Measurements from ENCODE around the gene CIDEB. TPM values are rescaled to one million over a fixed set of nuclear protein-coding genes. Genes with fewer than 3 reads are reported as not detected.
A peak's percentile ranks its signal among the peaks of the same experiment; 100 is the strongest.

CIDEB gene
- total and polyA plus RNA-seq, 2 donors from 2014 or later: 22.4 to 49.7 TPM

DNA sequence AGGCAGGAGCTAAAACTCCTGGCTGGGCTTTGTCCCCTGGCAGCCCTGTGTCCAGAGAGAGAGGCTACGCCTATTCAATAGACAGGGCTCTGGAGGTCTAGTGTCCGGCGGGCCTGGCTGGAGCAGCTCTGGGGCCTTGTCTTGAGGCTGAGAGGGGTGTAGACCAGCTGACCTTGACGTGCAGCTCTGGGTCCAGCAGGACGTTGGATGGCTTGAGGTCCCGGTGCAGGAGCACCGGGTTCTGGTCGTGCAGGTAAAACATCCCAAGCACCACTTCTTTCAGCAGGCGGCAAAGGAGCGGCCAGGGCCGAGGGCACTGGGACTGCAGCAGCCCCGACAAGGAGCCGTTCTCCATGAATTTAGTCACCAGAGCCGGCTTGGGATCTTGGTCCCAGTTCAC is 31.1 kb upstream of the CIDEB start:
- H3K27me3 ChIP-seq (ENCODE audit: control insufficient read depth, insufficient read depth, low read length): peaks cover 4% of the 10 kb centered on the region
- intact Hi-C loops (cut with DNase I): loop anchor here (5.0 kb wide), 1 partner anchor 98 kb away; no protein-coding TSS in a partner anchor

DNA sequence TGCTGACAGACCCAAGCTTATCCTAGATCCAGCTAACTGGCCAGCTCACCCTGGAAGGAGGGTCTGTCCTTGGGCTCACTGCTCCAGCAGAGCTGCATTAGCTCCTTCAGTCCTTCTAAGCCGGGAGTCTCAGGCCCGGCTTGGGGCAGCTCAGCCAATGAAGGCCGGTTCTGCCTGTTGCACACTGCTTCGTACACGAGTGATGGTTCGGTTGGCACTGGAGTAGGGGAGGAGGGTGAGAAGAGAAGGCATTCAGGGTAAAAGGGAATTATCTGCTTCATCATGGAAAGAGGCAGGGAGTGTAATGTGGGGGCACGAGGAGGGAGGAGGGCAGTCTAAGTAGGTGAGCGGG is 30.0 kb upstream of the CIDEB start:
- no peak for TF ChIP-seq CTCF (IDR thresholded peaks at IDR 0.05; ENCODE audit: borderline replicate concordance, extremely low read depth, insufficient read depth)
- Histone ChIP-seq H3K9ac (ENCODE audit: low read length in 3 of 3) (no peak overlapping the region), H3K27ac (ENCODE audit: low read depth in 2 of 2, low read length in 2 of 2) (no peak overlapping the region), H3K27me3 (ENCODE audit: control insufficient read depth, insufficient read depth, low read length) (peaks cover 10% of the 10 kb centered on the region), H3K4me3 (ENCODE audit: low read length in 3 of 3) (no peak overlapping the region), H3K36me3 (ENCODE audit: control insufficient read depth in 2 of 3, insufficient read depth in 3 of 3, low read length in 3 of 3) (no peaks in the 10 kb centered on the region), H3K9me3 (ENCODE audit: control insufficient read depth in 2 of 3, insufficient read depth in 1 of 3, low read length in 3 of 3) (no peaks in the 10 kb centered on the region), H3K4me1 (ENCODE audit: control insufficient read depth in 2 of 3, insufficient read depth in 2 of 3, low read depth in 1 of 3, low read length in 3 of 3) (peaks cover 0 to 10% (median 5%) of the 10 kb centered on the region in 3 donors)
- intact Hi-C loops (cut with DNase I): loop anchor here (5.0 kb wide), 1 partner anchor 100 kb away; no protein-coding TSS in a partner anchor
- FAIRE-seq (no peak), DNase-seq (peak in 1 of 5 donors; percentile 38)

More for the DNA sequence above, 31.1 kb upstream of the CIDEB start:
- peak overlapping the region in 1 of 3 donors; percentile 34 for H3K9ac ChIP-seq (ENCODE audit: low read length in 3 of 3)
- H3K4me1 ChIP-seq (ENCODE audit: control insufficient read depth in 2 of 3, insufficient read depth in 2 of 3, low read depth in 1 of 3, low read length in 3 of 3): peaks cover 0 to 9% (median 3%) of the 10 kb centered on the region in 3 donors
- no peaks in the 10 kb centered on the region for H3K9me3 ChIP-seq (ENCODE audit: control insufficient read depth in 2 of 3, insufficient read depth in 1 of 3, low read length in 3 of 3)
- no peak overlapping the region for H3K27ac ChIP-seq (ENCODE audit: low read depth in 2 of 2, low read length in 2 of 2)
- no peak for DNase-seq
- FAIRE-seq: no peak
- no peaks in the 10 kb centered on the region for H3K36me3 ChIP-seq (ENCODE audit: control insufficient read depth in 2 of 3, insufficient read depth in 3 of 3, low read length in 3 of 3)
- no peak for TF ChIP-seq CTCF (IDR thresholded peaks at IDR 0.05; ENCODE audit: borderline replicate concordance, extremely low read depth, insufficient read depth)
- H3K4me3 ChIP-seq (ENCODE audit: low read length in 3 of 3): peak overlapping the region in 2 of 3 donors; percentile 32 to 68

- no peak overlapping the region for H3K4me3 ChIP-seq (ENCODE audit: low read length in 3 of 3)
- H3K27me3 ChIP-seq (ENCODE audit: control insufficient read depth, insufficient read depth, low read length): peaks cover 12% of the 10 kb centered on the region
- TF ChIP-seq CTCF (IDR thresholded peaks at IDR 0.05; ENCODE audit: borderline replicate concordance, extremely low read depth, insufficient read depth): no peak
- H3K4me1 ChIP-seq (ENCODE audit: control insufficient read depth in 2 of 3, insufficient read depth in 2 of 3, low read depth in 1 of 3, low read length in 3 of 3): peaks cover 0 to 14% (median 8%) of the 10 kb centered on the region in 3 donors
- H3K36me3 ChIP-seq (ENCODE audit: control insufficient read depth in 2 of 3, insufficient read depth in 3 of 3, low read length in 3 of 3): no peaks in the 10 kb centered on the region
- intact Hi-C loops (cut with DNase I): loop anchor here (5.0 kb wide), 1 partner anchor 100 kb away; no protein-coding TSS in a partner anchor
- no peak for DNase-seq
- FAIRE-seq: no peak
- H3K27ac ChIP-seq (ENCODE audit: low read depth in 2 of 2, low read length in 2 of 2): no peak overlapping the region
- no peaks in the 10 kb centered on the region for H3K9me3 ChIP-seq (ENCODE audit: control insufficient read depth in 2 of 3, insufficient read depth in 1 of 3, low read length in 3 of 3)
- no peak overlapping the region for H3K9ac ChIP-seq (ENCODE audit: low read length in 3 of 3)
Observed at GRCh38 chr14:24337144-24337823, 29.5 kb upstream of the CIDEB start.

All from kidney (tissue), 14 donors.